Measurements from ENCODE around the gene BCKDK. TPM values are rescaled to one million over a fixed set of nuclear protein-coding genes. Genes with fewer than 3 reads are reported as not detected.

Gene BCKDK
- polyA plus RNA-seq, 1 of the 3 experiments (the other 2 are of a cell fraction): 73.2 TPM

GRCh38 chr16:31134091-31134571 lies 25.9 kb downstream of the BCKDK start:
- ChIA-PET CTCF (interaction anchor here (1.0 to 1.2 kb wide), 3 partner anchors 22 to 151 kb away, joined by 3 to 4 read pairs (median 4); no protein-coding TSS in a partner anchor), POLR2A (interaction anchor here (0.6 to 3.9 kb wide), 2 partner anchors 17 to 132 kb away, joined by 3 to 15 read pairs; partner anchors contain the start of gene KAT8)
- H3K4me3 ChIP-seq (ENCODE audit: low read depth in 2 of 2, low read length in 1 of 2): no peak overlapping the region
- H2AFZ ChIP-seq (ENCODE audit: low read depth): no peak overlapping the region
- no peak overlapping the region for H3K9ac ChIP-seq
- DNase-seq: no peak
- no peaks in the 10 kb centered on the region for H3K27me3 ChIP-seq (ENCODE audit: insufficient read depth)
- H3K9me2 ChIP-seq: no peaks in the 10 kb centered on the region
- no peaks in the 10 kb centered on the region for H4K20me1 ChIP-seq (ENCODE audit: insufficient read depth)
- H3K4me1 ChIP-seq (ENCODE audit: control insufficient read depth in 1 of 2, insufficient read depth in 2 of 2, low read depth in 1 of 2, low read length in 1 of 2): peaks cover 4 to 28% of the 10 kb centered on the region in 2 experiments; a peak in 2 of 4 replicates
- peak overlapping the region in 1 of 2 experiments; percentile 24; a peak in 1 of 4 replicates for H3K27ac ChIP-seq (ENCODE audit: low read depth in 2 of 2, low read length in 1 of 2)
- 52% methylated on average over 5 of the region's 5 CpGs for WGBS (ENCODE audit: low lambda C conversion rate)
- H3F3A ChIP-seq (replicated peaks; ENCODE audit: insufficient read depth): no peaks in the 10 kb centered on the region
- H3K4me2 ChIP-seq: no peak overlapping the region
- H3K9me3 ChIP-seq: no peaks in the 10 kb centered on the region
- H3K36me3 ChIP-seq (replicated peaks in 1 of 2; ENCODE audit: control insufficient read depth in 1 of 2, insufficient read depth in 2 of 2, low read length in 1 of 2): peaks cover 0 to 13% of the 10 kb centered on the region in 2 experiments
- no peaks in the 10 kb centered on the region for H3K79me2 ChIP-seq (ENCODE audit: insufficient read depth)
- TF ChIP-seq TAF1 (IDR thresholded peaks at IDR 0.05; ENCODE audit: borderline replicate concordance, low read depth, low read length): no peak

GRCh38 chr16:31134625-31135534 lies 26.7 kb downstream of the BCKDK start:
- no peak overlapping the region for H3K9ac ChIP-seq
- CTCF ChIA-PET: interaction anchor here (1.0 to 1.2 kb wide), 3 partner anchors 23 to 152 kb away, joined by 3 to 4 read pairs (median 4); no protein-coding TSS in a partner anchor

More at GRCh38 chr16:31134625-31135534, 26.7 kb downstream of the BCKDK start:
- no peaks in the 10 kb centered on the region for H3F3A ChIP-seq (replicated peaks; ENCODE audit: insufficient read depth)
- H3K9me3 ChIP-seq: no peaks in the 10 kb centered on the region
- DNase-seq: no peak
- peaks cover 4 to 31% of the 10 kb centered on the region in 2 experiments; a peak in 2 of 4 replicates for H3K4me1 ChIP-seq (ENCODE audit: control insufficient read depth in 1 of 2, insufficient read depth in 2 of 2, low read depth in 1 of 2, low read length in 1 of 2)
- H3K4me3 ChIP-seq (ENCODE audit: low read depth in 2 of 2, low read length in 1 of 2): no peak overlapping the region
- no peaks in the 10 kb centered on the region for H4K20me1 ChIP-seq (ENCODE audit: insufficient read depth)
- no peaks in the 10 kb centered on the region for H3K79me2 ChIP-seq (ENCODE audit: insufficient read depth)
- no peaks in the 10 kb centered on the region for H3K9me2 ChIP-seq
- H3K27me3 ChIP-seq (ENCODE audit: insufficient read depth): no peaks in the 10 kb centered on the region
- no peak overlapping the region for H3K4me2 ChIP-seq
- peaks cover 0 to 13% of the 10 kb centered on the region in 2 experiments for H3K36me3 ChIP-seq (replicated peaks in 1 of 2; ENCODE audit: control insufficient read depth in 1 of 2, insufficient read depth in 2 of 2, low read length in 1 of 2)
- no peak overlapping the region; a peak in 1 of 4 replicates for H3K27ac ChIP-seq (ENCODE audit: low read depth in 2 of 2, low read length in 1 of 2)
- H2AFZ ChIP-seq (ENCODE audit: low read depth): no peak overlapping the region
- WGBS (ENCODE audit: low lambda C conversion rate): 84% methylated on average over 18 of the region's 18 CpGs
- POLR2A ChIA-PET: interaction anchor here (0.6 to 3.9 kb wide), 2 partner anchors 18 to 132 kb away, joined by 3 to 15 read pairs; partner anchors contain the start of gene KAT8
- TF ChIP-seq TEAD4 (IDR thresholded peaks at IDR 0.05; ENCODE audit: borderline replicate concordance, insufficient read depth): no peak
- TF ChIP-seq, protein P1, sequence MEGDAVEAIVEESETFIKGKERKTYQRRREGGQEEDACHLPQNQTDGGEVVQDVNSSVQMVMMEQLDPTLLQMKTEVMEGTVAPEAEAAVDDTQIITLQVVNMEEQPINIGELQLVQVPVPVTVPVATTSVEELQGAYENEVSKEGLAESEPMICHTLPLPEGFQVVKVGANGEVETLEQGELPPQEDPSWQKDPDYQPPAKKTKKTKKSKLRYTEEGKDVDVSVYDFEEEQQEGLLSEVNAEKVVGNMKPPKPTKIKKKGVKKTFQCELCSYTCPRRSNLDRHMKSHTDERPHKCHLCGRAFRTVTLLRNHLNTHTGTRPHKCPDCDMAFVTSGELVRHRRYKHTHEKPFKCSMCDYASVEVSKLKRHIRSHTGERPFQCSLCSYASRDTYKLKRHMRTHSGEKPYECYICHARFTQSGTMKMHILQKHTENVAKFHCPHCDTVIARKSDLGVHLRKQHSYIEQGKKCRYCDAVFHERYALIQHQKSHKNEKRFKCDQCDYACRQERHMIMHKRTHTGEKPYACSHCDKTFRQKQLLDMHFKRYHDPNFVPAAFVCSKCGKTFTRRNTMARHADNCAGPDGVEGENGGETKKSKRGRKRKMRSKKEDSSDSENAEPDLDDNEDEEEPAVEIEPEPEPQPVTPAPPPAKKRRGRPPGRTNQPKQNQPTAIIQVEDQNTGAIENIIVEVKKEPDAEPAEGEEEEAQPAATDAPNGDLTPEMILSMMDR (IDR thresholded peaks at IDR 0.05): no peak
- no peak for TF ChIP-seq TCF12 (IDR thresholded peaks at IDR 0.05)
- TF ChIP-seq FOSL2 (IDR thresholded peaks at IDR 0.05; ENCODE audit: borderline replicate concordance, low read depth): no peak
- no peak for TF ChIP-seq SIN3A (IDR thresholded peaks at IDR 0.05; ENCODE audit: borderline replicate concordance, low read depth, low read length)
- TF ChIP-seq NFIC (IDR thresholded peaks at IDR 0.05; ENCODE audit: borderline replicate concordance): no peak
- no peak for TF ChIP-seq FOXJ3 (CRISPR knock-in tag; IDR thresholded peaks at IDR 0.05)
